ENCODE results near the gene ARMC6.

Gene ARMC6

GRCh38 chr19:19033426-19034203, at the start of gene ARMC6, which contains the start of gene SUGP2:
Gene ARMC6 (plus strand): TSS chr19:19033603. CDS start chr19:19034210, 607 bp downstream.
Gene SUGP2 (minus strand): TSS chr19:19033517. CDS start chr19:19031071, 2,446 bp downstream.
- DNase-seq = peak; percentile 45 to 71

- DNase-seq = no peak
Measured at GRCh38 chr19:18984251-18984650, 49.2 kb upstream of the ARMC6 start.

- no peak for DNase-seq
Measured at GRCh38 chr19:18985257-18985656, 48.1 kb upstream of the ARMC6 start.

GRCh38 chr19:18987456-18987855, 45.9 kb upstream of the ARMC6 start:
- no peak for DNase-seq

GRCh38 chr19:18989316-18989715, 44.1 kb upstream of the ARMC6 start:
- no peak for DNase-seq

GRCh38 chr19:18990128-18990708, 43.2 kb upstream of the ARMC6 start:
- DNase-seq = no peak

- no peak for DNase-seq
Measured at GRCh38 chr19:18991006-18991405, 42.4 kb upstream of the ARMC6 start.

GRCh38 chr19:18991468-18991867, 41.9 kb upstream of the ARMC6 start:
- DNase-seq = no peak

- no peak for DNase-seq
Measured at GRCh38 chr19:18992696-18993095, 40.7 kb upstream of the ARMC6 start.

GRCh38 chr19:18993115-18993514, 40.3 kb upstream of the ARMC6 start:
- no peak for DNase-seq

- no peak for DNase-seq
Measured at GRCh38 chr19:18995804-18996241, 37.6 kb upstream of the ARMC6 start.

GRCh38 chr19:18996351-18996750, 37.1 kb upstream of the ARMC6 start:
- DNase-seq = no peak

GRCh38 chr19:18996796-18997394, 36.5 kb upstream of the ARMC6 start:
- DNase-seq = no peak

- DNase-seq = no peak
Measured at GRCh38 chr19:18998276-18998675, 35.1 kb upstream of the ARMC6 start.

GRCh38 chr19:18999016-18999758, 34.2 kb upstream of the ARMC6 start:
- DNase-seq = no peak

GRCh38 chr19:18999896-19000620, 33.3 kb upstream of the ARMC6 start:
- DNase-seq = no peak

- DNase-seq = no peak
Measured at GRCh38 chr19:19004144-19004543, 29.3 kb upstream of the ARMC6 start.

- no peak for DNase-seq
Measured at GRCh38 chr19:19006213-19006612, 27.2 kb upstream of the ARMC6 start.

- no peak for DNase-seq
Measured at GRCh38 chr19:19009951-19010350, 23.5 kb upstream of the ARMC6 start.

GRCh38 chr19:19010551-19010950, 22.9 kb upstream of the ARMC6 start:
- no peak for DNase-seq

GRCh38 chr19:19021115-19021514, 12.3 kb upstream of the ARMC6 start:
- DNase-seq = no peak

GRCh38 chr19:19022380-19022961, 10.9 kb upstream of the ARMC6 start:
- no peak for DNase-seq
